Daoy (cell line): Measurements from ENCODE around the gene PTPN11. TPM values are rescaled to one million over a fixed set of nuclear protein-coding genes. Genes with fewer than 3 reads are reported as not detected.
"Not testable (repeated sequence)": the region's sequence is repeated elsewhere in the genome, so short reads cannot be mapped to it uniquely, and the experiment has no call there.

Experiments used
- DNase-seq: peaks from one replicate; pipeline ENCODE4 v3.0.0-alpha.2; 2015; ENCODE audit warnings: low read depth
- total RNA-seq: library from RNA; depleted of rRNA; stranded (reverse); fragments of >200 nt; shearing (Covaris generic); gene quantifications from 2 replicates; pipeline ENCODE4 v1.2.3, GENCODE V29; 2014; rRNA removed

Gene PTPN11
- 107 and 108 TPM in 2 replicates for total RNA-seq

DNA sequence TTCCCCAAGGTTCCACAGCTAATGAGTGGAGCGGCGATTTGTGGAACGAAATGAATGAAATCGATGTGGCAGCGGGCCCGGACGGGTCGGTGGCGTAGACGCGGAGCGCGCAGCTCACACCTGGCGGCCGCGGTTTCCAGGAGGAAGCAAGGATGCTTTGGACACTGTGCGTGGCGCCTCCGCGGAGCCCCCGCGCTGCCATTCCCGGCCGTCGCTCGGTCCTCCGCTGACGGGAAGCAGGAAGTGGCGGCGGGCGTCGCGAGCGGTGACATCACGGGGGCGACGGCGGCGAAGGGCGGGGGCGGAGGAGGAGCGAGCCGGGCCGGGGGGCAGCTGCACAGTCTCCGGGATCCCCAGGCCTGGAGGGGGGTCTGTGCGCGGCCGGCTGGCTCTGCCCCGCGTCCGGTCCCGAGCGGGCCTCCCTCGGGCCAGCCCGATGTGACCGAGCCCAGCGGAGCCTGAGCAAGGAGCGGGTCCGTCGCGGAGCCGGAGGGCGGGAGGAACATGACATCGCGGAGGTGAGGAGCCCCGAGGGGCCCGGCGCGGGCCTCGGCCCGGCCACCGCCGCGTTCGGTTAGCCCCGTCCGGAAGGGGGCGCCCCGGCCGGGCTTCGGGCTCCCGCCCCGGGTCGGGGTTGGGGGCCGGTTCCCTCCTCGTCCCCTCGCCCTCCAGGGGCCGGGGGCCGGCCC is at the start of gene PTPN11:
PTPN11 (plus strand) TSS at position 340 of the 689 bp plus-strand sequence; CDS start at position 505, 165 bp downstream.
- DNase-seq: peak; percentile 94

DNA sequence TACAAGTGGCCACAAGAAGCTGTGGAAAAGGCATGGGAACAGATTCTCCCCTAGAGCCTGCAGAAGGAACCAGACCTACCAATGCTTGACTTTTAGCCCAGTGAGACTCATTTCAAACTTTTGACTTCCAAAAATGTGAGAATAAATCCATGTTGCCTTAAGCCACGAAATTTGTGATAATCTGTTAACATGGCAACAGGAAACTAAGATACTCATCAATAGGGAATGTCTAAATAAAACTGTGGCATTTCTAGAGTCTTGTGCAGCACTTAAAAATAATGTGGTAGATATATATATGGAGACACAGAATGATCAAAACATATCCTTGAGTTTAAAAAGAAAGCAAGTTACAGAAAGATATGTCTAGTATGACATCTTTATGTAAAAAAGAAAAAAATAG is 48.5 kb upstream of the PTPN11 start:
- DNase-seq: no peak

DNA sequence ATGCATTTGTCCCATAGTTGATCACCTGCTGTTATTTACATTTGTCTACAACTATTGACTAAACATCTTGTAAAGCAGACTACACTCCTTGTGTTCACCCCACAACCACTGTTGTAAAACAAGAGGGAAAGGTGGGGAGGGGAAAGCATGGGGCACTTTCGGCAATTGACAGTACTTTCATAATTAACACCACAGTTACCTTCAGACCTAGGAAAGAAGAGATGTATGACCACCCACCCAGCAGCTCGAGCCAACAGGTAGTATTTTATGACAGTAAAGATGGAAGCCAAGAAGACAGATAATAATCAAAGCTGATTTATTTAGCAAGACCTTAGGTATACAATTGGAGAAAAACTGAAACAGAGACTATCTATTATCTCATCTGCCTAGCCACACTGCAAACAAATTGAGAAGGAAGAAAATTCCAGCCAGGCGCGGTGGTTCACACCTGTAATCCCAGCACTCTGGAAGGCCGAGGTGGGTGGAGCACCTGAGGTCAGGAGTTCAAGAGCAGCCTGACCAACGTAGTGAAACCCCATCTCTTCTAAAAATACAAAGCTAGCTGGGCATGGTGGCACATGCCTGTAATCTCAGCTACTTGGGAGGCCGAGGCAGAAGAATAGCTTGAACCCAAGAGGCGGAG is 47.8 kb upstream of the PTPN11 start:
- DNase-seq: no peak

DNA sequence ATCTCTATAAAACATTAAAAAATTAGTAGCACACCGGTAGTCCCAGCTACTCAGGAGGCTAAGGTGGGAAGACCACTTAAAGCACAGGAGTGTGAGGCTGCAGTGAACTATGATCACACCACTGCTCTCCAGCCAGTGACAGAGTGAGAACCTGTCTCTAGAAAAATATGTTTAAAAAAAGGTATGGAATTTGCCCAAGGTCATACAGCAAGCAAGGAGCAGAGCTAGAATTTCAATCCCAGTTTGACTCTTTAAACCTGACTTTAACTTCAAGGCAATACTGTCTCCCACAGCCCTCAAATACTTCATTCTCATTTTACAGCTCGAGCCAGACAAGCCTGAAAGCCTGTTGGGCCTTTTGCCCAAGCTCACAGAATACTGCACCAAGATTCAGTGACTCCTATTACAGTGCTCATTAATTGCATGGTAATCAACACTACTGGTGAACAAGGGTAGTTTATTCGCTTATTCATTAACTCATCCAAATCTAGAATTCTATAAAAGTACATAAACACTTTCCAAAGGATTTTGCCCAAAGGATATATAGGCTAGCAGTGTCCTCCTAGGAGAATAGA is 44.5 kb upstream of the PTPN11 start:
- no peak for DNase-seq

DNA sequence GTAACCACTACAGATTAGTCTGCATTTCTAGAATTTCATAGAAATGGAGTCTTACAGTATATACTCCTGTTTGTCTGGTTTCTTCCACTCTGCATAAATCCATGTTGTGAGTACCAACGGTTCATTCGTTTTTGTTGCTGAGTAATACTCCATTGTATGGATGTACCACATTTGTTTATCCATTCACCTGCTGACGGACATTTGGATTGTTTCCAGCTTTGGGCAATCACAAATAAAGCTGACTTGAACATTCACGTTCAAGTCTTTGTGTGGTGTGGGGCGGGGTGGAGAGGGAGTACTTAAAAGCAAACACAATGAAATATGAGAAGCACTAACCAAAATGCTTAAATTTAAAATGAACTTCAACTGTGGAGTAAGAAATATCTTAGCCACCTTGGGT is 43.6 kb upstream of the PTPN11 start:
- no peak for DNase-seq

DNA sequence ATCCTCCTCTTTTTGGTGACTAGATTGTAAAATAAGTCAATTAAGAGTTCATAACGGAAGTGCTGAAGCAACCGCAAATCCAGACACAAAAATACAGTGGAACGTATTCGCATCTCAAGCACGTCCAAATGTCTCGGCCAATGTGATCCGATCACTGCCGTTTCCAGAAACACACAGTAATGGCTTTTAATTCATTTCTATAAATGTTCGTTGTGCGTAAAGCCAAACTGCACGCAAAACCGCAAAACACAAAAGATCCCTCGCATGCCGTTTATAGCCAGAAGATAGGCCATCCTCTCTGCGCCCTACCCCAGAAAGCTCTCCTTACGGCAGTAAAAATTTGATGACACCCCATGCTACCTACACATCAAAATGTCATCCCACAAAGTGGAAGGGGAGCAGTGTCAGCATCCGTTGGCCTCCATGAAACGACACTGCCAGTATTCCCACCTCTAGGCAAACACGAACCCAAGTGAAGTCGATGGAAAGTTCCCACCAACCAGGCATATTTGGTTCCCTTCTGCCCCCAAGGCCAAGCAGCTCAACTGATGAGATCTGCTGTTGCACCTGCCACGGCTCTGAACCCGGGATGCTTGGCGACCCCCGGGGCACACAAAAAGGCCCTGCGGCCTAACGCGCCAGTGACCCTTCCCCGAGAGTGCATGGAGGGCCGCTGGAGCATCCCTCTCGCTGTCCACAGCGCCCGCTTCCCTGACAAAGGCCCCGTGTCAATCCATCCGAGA is 37.9 kb upstream of the PTPN11 start:
- DNase-seq: no peak

DNA sequence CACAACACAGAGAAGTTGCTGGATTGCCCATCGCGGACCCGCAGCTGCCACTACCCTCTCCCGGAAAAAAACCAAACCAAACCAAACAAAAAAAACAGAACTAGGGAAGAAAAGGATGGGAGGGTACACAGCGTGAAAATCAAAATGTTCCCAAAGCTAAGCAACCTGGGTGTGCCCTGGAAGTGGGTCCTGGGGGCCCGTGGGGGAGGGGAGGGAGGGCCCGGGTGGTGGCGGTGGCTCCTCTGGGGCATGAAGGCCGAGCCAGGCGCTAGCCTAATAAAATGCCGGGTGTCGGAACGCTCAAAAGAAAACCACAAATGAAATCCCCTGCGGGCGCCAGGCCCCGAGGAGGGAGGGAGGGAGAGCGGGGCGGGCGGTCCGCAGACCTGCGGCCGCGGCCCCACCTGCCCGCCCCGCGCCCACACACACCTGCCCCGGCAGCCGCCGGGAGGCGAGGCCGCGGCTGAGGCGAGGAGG is 37.3 kb upstream of the PTPN11 start:
- DNase-seq: peak; percentile 16

DNA sequence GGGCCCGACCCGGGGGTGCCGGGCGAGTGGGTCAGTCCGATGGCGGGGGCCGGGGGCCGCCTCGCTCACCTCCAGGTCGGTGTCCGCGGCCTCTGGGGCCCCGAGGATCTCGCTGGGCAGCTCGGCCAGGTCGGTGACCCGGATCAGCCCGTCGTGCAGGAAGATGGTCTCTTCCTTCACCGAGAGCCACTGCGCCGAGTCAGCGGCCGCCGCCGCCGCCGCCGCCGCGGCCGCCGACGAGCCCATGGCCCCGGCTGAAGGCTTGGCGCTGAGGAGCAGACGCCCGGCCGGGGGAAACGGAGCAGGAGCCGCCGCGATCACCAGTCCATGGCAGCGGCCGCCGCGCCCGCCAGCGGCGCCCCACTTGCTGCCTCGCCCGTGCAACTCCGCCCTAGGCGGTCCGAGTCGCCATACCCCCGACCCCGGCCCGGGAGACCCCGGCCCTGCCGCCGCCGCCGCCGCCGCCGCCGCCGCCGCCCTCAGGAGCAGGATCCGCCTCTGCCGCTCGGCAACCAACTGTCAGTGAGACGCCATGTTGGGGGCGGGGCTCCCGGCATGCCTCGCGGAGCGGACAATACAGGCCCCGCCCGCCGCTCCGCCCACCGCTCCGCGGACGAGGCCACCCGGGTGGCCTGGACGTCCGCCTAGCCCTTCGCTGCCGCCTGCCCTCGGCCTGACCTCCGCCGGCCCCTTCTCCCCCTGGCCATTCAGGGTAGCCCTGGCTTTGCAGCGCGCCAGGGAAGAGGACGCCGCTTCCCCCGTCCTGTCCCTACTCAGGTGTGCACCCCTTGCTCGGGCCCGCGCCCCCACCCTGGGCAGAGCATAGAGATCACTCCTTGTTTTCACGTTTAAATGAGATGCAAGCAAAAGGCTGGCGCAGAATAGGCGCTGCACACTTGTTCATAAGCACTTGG is 36.6 kb upstream of the PTPN11 start, which contains the start of gene HECTD4:
HECTD4 (minus strand) TSS at position 549 of the 914 bp plus-strand sequence; CDS start at position 246, 303 bp downstream.
- DNase-seq: peak; percentile 94

DNA sequence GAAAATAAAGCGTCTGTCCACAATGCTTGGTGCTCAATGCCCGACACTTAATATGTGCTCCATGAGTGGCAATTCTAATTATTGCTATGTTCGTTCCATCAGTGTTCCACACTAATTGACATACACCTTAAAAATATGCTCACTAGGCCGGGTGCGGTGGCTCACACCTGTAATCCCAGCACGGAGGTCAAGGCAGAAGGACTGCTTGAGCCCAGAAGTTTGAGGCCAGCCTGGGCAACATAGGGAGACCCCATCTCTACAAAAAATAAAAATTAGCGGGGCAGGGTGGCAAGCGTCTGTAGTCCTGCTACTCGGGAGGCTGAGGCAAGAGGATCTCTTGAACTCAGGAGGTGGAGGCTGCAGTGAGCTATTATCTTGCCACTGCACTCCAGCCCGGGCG is 35.9 kb upstream of the PTPN11 start:
- no peak for DNase-seq

DNA sequence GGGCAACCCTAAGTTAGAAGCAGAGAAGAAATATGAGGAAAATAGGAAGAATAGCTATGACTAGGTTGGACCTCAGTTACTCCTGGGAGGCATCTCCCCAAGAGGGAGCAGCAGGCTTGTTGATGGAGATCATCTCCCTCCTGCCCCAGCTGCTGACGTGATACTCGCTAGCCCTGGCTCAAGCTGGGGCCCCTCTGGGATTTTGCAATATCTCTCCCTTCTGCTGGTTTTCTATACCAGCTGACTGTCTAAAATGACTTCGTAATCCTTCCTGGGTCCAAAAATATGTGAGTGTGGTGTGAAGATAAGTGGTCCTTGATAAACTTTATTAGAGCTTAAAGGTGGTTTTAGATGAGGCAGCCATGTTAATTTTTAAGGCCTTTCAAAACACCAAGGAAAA is 32.0 kb upstream of the PTPN11 start:
- DNase-seq: no peak

DNA sequence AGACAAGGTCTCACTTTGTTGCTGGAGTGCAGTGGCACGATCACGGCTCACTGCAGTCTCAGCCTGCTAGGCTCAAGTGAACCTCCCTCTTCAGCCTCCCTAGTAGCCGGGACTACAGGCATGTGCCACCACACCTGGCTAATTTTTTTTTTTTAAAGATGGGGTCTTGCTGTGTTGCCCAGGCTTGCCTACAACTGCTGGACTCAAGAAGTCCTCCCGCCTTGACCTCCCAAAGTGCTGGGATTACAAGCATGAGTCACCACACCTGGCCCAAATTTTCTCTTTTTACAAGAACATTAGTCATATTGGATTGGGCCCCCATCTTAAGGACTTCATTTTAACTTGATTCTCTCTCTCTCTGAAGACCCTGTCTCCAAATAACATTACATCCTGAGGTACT is 29.5 kb upstream of the PTPN11 start:
- DNase-seq: no peak

DNA sequence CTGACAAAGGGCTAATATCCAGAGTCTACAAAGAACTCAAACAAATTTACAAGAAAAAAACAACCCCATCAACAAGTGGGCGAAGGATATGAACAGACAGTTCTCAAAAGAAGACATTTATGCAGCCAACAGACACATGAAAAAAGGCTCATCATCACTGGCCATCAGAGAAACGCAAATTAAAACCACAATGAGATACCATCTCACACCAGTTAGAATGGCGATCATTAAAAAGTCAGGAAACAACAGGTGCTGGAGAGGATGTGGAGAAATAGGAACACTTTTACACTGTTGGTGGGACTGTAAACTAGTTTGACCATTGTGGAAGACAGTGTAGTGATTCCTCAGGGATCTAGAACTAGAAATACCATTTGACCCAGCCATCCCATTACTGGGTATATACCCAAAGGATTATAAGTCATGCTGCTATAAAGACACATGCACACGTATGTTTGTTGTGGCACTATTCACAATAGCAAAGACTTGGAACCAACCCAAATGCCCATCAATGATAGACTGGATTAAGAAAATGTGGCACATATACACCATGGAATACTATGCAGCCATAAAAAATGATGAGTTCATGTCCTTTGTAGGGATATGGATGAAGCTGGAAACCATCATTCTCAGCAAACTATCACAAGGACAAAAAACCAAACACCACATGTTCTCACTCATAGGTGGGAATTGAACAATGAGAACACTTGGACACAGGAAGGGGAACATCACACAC is 28.7 kb upstream of the PTPN11 start:
- not testable (repeated sequence) for DNase-seq

DNA sequence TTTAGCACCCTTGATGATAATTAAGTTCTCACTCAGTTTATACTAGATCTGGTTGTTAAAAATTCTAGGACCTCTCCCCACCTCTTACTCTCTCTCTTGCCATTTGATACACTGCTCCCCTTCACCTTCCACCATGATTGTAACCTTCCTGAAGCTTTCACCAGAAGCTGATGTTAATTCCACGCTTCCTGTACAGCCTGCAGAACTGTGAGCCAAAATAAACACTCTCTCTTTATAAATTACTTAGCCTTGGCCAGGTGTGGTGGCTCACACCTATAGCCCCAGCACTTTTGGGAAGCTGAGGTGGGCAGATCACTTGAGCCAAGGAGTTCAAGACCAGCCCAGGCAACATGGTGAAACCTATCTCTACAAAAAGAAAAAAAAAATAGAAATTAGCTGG is 25.4 kb upstream of the PTPN11 start:
- DNase-seq: no peak

DNA sequence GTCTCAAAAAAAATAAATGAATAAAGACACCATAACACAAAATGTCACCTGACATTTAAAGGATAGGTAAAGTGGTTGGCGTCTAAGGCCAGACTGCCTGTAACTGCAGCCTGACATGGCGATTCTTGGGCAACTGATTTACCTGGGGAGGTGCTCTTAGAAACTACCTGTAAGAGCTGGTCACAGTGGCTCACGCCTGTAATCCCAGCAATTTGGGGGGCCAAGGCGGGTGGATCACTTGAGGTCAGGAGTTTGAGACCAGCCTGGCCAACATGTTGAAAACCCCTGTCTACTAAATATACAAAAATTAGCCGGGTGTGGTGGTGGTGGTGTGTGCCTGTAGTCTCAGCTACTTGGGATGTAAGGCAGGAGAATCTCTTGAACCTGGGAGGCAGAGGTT is 17.7 kb upstream of the PTPN11 start:
- no peak for DNase-seq

DNA sequence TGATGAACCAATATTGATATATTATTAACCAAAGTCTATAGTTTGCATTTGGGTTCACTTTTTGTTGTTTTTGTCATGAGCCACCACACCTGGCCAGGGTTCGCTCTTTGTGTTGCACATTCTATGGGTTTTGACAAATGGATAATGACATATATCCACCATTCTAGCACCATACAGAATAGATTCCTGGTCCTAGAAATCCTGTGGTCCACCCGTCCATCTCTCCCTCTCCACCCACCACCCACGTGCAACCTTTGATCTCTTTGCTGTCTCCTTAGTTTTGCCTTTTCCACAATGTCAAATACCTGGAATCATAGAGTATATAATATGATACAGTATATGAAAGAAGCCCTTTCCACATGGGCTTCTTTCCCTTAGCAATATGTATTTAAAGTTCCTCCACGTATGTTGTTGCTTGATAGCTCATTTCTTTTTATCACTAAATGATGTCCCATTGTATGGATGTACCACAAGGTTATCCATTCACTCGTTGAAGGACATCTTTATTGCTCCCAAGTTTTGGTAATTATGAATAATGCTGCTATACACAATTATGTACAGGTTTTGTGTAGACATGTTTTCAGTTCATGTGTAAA is 16.7 kb upstream of the PTPN11 start:
- no peak for DNase-seq

DNA sequence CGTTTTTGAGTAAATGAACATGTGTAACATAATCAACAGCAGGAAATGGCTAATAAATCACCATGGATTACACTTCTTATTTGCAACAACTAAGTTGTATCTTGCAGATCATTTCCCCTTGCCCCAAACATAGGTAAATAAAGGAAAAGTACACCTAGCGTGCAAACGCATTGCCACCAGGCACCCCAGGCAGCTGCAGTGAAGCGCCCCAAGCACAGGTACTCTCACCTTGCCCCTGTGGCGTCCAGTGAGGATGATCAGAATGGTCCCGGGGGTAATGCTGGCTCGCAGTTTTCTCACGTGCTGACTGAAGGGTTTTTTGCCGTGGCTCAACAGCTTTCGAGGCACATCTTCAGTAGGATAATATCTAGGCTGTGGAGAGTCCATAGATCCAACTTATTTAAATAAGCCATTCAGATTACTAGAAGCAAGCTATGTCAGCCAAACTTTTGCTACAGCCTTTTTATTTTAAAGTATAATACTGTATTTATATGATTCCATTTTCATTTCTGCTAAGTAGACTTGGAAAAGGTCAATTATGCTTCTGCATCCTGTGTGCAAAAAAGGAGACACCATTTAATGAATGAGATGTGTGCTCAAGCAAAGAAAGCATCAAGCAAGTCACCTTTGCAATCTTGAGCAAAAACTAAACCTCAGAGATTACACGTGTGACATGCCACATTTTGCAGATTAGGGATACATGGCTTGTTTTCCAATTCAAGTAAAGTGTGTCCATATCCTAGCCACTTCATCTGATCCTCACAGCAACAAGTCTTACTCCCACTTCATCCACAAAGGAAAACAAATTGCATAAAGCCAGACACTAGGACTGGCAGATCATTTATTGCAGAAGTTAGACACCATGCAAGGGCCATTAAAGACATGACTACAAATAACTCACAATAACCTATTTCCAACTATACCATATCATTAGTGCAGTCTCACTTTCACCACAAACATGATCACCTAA is 11.9 kb upstream of the PTPN11 start:
- no peak for DNase-seq

DNA sequence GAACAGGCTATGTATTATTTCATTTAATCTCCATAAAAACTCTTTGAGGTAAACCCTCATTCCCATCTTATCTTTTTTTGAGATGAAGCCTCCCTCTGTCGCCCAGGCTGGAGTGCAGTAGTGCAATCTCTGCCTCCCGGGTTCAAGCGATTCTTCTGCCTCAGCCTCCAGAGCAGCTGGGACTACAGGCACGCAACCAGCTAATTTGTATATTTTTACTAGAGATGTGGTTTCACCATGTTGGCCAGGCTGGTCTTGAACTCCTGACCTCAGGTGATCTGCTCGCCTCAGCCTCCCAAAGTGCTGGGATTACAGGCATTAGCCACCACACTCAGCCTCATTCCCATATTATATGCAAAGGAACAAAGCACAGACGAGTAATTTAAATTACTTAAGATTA is 11.1 kb upstream of the PTPN11 start:
- not testable (repeated sequence) for DNase-seq

DNA sequence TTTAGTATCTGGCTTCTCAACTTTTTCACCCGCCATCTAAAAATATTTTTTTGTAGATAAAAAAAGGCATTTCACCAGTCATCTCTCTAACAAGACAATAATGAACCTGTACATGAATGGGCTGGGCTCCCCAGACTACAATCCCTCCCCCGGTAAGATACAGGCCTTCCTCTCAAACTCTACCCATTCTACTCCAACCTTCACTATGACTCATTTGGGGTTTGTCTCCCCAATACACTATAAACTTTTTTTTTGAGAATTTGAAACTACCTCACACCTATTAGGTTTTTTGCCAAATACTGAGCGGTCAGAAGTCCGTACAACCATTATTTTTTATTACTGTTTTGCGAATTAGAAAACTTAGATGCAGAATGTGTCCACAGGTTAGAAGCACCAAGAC is 10.1 kb upstream of the PTPN11 start:
- DNase-seq: peak; percentile 18
